HG03045 (cell line): ENCODE results near the gene S100A2.
"Not testable (repeated sequence)": the region's sequence is repeated elsewhere in the genome, so short reads cannot be mapped to it uniquely, and the experiment has no call there.

Source experiments
- ATAC-seq: cut with Tn5 transposase; IDR thresholded peaks from one replicate; pipeline ENCODE4 v1.9.1; 2021; ENCODE audit warnings: mild to moderate bottlenecking, moderate library complexity; ENCODE audit not compliant: unreplicated experiment

Gene S100A2

GRCh38 chr1:153592748-153593147, 27.1 kb upstream of the S100A2 start:
- no peak for ATAC-seq

GRCh38 chr1:153588482-153588881, 22.8 kb upstream of the S100A2 start:
- ATAC-seq = no peak

GRCh38 chr1:153588033-153588432, 22.4 kb upstream of the S100A2 start:
- ATAC-seq = not testable (repeated sequence)

GRCh38 chr1:153587314-153587713, 21.7 kb upstream of the S100A2 start:
- no peak for ATAC-seq

GRCh38 chr1:153586347-153586746, 20.7 kb upstream of the S100A2 start:
- no peak for ATAC-seq

- no peak for ATAC-seq
Observed at GRCh38 chr1:153585006-153585405, 19.4 kb upstream of the S100A2 start.

GRCh38 chr1:153583976-153584375, 18.3 kb upstream of the S100A2 start:
- ATAC-seq = no peak

GRCh38 chr1:153583514-153583913, 17.9 kb upstream of the S100A2 start:
- ATAC-seq = not testable (repeated sequence)

GRCh38 chr1:153582836-153583235, 17.2 kb upstream of the S100A2 start:
- ATAC-seq = not testable (repeated sequence)

- ATAC-seq = no peak
Observed at GRCh38 chr1:153578936-153579335, 13.3 kb upstream of the S100A2 start.

- no peak for ATAC-seq
Observed at GRCh38 chr1:153578490-153578889, 12.8 kb upstream of the S100A2 start.

GRCh38 chr1:153577624-153578051, 12.0 kb upstream of the S100A2 start:
- ATAC-seq = no peak

- no peak for ATAC-seq
Observed at GRCh38 chr1:153577138-153577537, 11.5 kb upstream of the S100A2 start.

- not testable (repeated sequence) for ATAC-seq
Observed at GRCh38 chr1:153575497-153575896, 9.9 kb upstream of the S100A2 start.

GRCh38 chr1:153575081-153575491, 9.4 kb upstream of the S100A2 start:
- ATAC-seq = not testable (repeated sequence)

- ATAC-seq = no peak
Observed at GRCh38 chr1:153573351-153573750, 7.7 kb upstream of the S100A2 start.

GRCh38 chr1:153572569-153573015, 6.9 kb upstream of the S100A2 start:
- ATAC-seq = no peak

GRCh38 chr1:153571706-153572105, 6.1 kb upstream of the S100A2 start:
- no peak for ATAC-seq

- ATAC-seq = no peak
Observed at GRCh38 chr1:153570874-153571273, 5.2 kb upstream of the S100A2 start.

- no peak for ATAC-seq
Observed at GRCh38 chr1:153569465-153569864, 3.8 kb upstream of the S100A2 start.

- no peak for ATAC-seq
Observed at GRCh38 chr1:153568367-153569099, 2.9 kb upstream of the S100A2 start.

GRCh38 chr1:153567621-153568366, 2.1 kb upstream of the S100A2 start:
- ATAC-seq = no peak
